IPS-18a (cell line): ENCODE measurements around the gene BIRC7.
"Not testable (repeated sequence)": the region's sequence is repeated elsewhere in the genome, so short reads cannot be mapped to it uniquely, and the experiment has no call there.

Experiments
- H3K27ac ChIP-seq: one replicate; pipeline ENCODE4 v1.5.1; 2013; ENCODE audit warnings: low read length
- H3K27me3 ChIP-seq: one replicate; pipeline ENCODE4 v1.6.1; 2013; ENCODE audit warnings: mild to moderate bottlenecking, low read length; ENCODE audit not compliant: control insufficient read depth, insufficient read depth
- H3K36me3 ChIP-seq: one replicate; pipeline ENCODE4 v1.6.1; 2013; ENCODE audit warnings: low read depth, low read length; ENCODE audit not compliant: control insufficient read depth
- H3K4me1 ChIP-seq: one replicate; pipeline ENCODE4 v1.6.1; 2013; ENCODE audit warnings: low read depth, low read length; ENCODE audit not compliant: control insufficient read depth
- H3K4me3 ChIP-seq: one replicate; pipeline ENCODE4 v1.5.1; 2013; ENCODE audit warnings: low read length
- H3K9ac ChIP-seq: one replicate; pipeline ENCODE4 v1.6.1; 2013; ENCODE audit warnings: mild to moderate bottlenecking, low read length, moderate library complexity
- H3K9me3 ChIP-seq: one replicate; pipeline ENCODE4 v1.6.1; 2013; ENCODE audit warnings: low read depth, low read length; ENCODE audit not compliant: control insufficient read depth

The BIRC7 gene

DNA sequence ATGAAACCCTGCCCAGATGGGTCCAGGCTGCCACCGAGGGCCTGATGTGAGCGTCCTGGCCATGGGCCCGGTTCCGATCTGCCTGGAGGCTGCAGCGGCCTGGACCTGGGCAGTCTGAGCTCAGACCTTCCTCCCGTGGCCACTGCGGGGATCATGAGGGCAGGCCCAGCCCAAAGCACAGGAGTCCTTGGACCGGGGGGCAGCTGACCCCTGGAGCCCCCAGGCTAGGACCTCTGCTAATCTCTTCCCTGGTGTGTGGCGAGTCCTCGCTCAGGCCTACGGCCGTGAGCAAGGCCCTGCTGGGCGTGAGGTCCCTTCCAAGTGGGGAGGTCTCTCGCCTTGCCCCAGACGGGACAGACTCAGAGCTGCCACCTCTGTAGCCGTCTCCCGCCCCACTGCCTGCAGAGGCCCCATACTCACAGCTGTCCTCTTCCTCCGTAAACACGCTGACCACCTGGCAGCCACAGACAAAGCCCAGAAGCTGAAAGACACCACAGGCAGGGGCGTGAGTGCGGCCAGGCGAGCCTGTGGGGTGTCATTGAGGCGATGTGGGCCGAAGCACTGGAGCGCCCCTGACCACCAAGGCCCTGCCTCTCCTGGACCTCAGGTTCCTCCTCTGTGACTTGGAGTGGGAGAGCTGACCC is 8.0 kb downstream of the BIRC7 start:
- Histone ChIP-seq H3K27me3 (peaks cover 4% of the 10 kb centered on the region), H3K4me3 (no peak overlapping the region), H3K4me1 (peaks cover 8% of the 10 kb centered on the region), H3K9me3 (no peaks in the 10 kb centered on the region), H3K27ac (no peak overlapping the region), H3K9ac (no peak overlapping the region), H3K36me3 (no peaks in the 10 kb centered on the region)

DNA sequence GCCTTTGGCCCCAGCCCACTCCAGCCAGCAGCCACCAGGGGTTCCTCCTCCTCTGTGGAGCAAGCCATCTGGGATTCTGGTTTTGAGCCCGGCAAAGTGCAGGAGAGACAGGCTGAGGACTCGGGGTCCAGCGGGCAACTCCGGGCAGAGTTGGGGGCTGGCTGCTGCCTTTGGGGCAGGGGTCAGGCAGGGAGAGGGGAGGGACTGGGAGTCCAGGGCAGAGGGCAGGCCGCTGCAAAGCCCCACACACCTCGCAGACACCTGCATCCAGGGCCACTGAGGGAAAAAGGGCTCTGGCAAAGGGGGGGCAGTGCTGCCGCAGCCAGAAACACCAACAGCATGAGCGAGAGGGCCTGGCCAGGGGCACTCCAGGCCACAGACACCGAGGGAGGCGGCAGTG is 8.8 kb downstream of the BIRC7 start:
- H3K27me3 ChIP-seq = peaks cover 4% of the 10 kb centered on the region
- no peak overlapping the region for H3K4me3 ChIP-seq
- peaks cover 8% of the 10 kb centered on the region for H3K4me1 ChIP-seq
- H3K27ac ChIP-seq = no peak overlapping the region
- H3K9ac ChIP-seq = no peak overlapping the region
- no peaks in the 10 kb centered on the region for H3K36me3 ChIP-seq
- H3K9me3 ChIP-seq = no peaks in the 10 kb centered on the region

DNA sequence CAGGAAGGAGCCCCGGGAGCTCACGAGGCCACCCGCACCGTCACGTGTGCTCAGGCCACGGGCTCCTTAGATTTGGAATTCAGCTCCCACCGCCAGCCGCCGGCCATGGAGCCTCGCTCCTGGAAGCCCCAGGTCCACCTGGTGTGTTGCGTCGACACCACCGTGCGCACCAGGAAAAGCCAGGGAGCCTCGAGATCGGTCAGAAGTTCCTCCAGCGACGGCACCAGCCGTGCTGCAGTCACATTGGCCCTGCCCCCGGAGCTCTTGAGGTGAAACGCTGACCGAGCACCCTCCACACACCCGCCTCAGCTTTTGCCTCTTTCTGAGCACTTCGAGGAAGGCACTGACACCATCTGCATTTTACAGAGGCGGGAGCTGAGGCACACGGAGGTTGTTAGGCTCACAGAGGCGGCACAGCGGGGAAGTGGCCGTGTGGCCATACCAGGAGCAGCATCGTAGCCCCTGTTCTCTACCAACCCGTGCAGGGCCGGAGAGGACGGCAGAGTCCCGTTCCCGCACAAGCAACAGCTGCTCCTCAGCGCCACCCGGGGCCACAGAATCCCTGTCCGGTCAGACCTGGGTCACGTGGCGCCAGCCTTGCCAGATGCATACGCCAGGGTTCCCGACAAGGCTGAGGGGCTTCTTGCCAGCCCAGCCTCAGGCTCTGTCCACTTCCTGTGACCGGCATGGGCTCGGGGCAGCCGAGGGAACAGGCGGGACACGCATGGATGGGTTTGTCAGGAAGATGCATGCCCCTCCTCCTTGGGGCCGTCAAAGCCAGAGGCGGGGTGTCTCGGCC is 11.0 kb downstream of the BIRC7 start:
- no peak overlapping the region for H3K27ac ChIP-seq

DNA sequence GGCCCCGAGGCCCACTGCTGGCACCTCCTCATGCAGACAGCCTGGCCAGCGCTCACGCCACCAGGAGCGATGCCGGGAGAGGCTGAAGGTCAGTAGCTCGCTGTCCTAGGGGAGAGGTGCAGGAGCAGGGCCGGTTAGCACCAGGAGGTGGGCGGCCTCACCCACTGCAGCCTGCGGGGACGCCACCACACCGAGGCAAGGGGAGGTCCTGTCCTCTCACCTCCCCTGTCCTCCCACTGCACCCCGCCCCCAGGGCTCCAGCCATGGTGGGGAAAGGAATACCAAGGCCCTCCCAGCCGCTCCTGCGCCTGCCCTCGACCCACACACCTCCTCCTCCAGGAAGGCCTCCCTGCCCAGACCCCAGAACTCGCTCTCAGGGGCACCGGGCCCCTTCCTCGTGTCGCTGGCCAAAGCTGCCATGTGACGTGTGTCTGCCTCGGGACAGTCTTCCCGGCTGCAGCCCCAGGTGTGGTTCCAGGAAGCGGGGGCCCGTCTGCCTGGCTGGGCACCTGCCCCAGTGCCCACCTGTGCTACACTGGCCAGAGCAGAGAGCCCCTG is 12.0 kb downstream of the BIRC7 start:
- Histone ChIP-seq H3K9me3 (no peaks in the 10 kb centered on the region), H3K4me1 (peaks cover 8% of the 10 kb centered on the region), H3K4me3 (no peak overlapping the region), H3K27me3 (peaks cover 14% of the 10 kb centered on the region), H3K36me3 (no peaks in the 10 kb centered on the region), H3K27ac (no peak overlapping the region), H3K9ac (no peak overlapping the region)

More for the DNA sequence above, 11.0 kb downstream of the BIRC7 start:
- H3K4me1 ChIP-seq = peaks cover 8% of the 10 kb centered on the region
- H3K4me3 ChIP-seq = no peak overlapping the region
- H3K9ac ChIP-seq = no peak overlapping the region
- H3K9me3 ChIP-seq = no peaks in the 10 kb centered on the region
- H3K27me3 ChIP-seq = peaks cover 4% of the 10 kb centered on the region
- no peaks in the 10 kb centered on the region for H3K36me3 ChIP-seq

DNA sequence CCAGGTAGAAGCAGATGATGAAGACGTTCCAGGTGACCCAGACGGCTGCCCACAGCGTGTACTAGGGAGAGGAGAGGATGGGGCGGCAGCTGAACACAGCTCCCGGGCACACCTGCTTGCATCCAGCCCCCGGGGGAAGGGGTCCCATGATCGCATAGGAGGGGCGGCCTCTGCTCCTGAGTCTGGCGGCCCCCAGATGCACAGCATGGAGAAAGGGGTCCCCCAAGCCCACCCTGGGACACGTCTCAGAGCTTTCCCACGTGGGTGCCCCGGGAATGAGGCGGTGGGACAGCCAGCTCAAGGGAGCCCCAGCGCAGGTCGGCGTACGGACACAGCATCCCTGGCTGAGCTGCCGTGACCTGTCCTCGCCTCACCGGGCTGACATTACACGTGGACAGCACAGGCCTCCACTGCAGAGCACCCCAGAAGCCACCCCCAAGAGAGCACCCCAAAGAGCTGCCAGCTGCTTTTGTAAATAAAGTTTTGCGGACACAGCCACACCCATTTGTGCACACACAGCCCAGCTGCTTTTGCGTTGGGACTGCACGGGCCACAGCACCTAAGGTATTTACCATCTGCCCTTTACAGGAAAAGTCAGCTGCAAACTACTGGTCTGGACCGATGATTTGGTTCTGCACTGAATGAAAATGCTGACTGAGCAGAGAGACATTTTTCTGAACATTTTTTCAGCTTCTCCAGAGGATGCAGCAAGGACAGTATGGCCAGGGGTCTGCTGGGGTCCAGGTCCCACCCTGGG is 13.3 kb downstream of the BIRC7 start:
- H3K4me3 ChIP-seq = no peak overlapping the region
- no peak overlapping the region for H3K27ac ChIP-seq
- peaks cover 12% of the 10 kb centered on the region for H3K4me1 ChIP-seq
- peaks cover 22% of the 10 kb centered on the region for H3K27me3 ChIP-seq
- no peaks in the 10 kb centered on the region for H3K36me3 ChIP-seq
- H3K9me3 ChIP-seq = no peaks in the 10 kb centered on the region
- no peak overlapping the region for H3K9ac ChIP-seq

DNA sequence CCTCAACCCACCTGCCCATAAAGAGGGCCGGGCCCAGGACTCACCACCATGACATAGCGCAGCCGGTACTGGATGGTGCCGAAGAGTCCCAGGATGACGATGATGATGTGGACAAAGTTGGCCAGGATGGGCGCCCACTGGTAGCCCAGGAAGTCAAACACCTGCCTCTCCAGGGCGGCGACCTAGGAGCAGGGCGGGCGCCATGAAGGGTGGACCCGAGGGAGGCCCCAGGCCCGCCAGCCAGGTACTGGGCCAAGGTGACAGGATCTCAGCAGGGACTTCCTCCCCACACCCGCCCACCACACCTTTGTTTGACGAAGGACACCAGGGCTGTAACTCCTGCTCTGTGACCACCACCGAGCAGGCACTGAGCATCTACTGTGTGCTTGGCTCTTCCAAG is 14.2 kb downstream of the BIRC7 start:
- H3K27ac ChIP-seq = no peak overlapping the region
- no peak overlapping the region for H3K9ac ChIP-seq
- peaks cover 15% of the 10 kb centered on the region for H3K4me1 ChIP-seq
- no peaks in the 10 kb centered on the region for H3K36me3 ChIP-seq
- peaks cover 26% of the 10 kb centered on the region for H3K27me3 ChIP-seq
- H3K4me3 ChIP-seq = no peak overlapping the region
- H3K9me3 ChIP-seq = no peaks in the 10 kb centered on the region

DNA sequence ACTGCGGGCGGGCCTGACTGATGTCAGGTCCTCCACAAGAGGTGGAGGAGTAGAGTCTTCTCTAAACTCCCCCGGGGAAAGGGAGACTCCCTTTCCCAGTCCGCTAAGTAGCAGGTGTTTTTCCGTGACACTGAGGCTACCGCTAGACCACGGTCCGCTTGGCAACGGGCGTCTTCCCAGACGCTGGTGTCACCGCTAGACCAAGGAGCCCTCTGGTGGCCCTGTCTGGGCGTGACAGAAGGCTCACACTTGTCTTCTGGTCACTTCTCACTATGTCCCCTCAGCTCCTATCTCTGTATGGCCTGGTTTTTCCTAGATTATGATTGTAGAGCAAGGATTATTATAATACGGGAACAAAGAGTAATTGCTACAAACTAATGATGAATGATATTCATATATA is 15.6 kb downstream of the BIRC7 start:
- H3K27me3 ChIP-seq = peaks cover 40% of the 10 kb centered on the region
- not testable (repeated sequence) for H3K36me3 ChIP-seq, H3K9me3 ChIP-seq, H3K27ac ChIP-seq, H3K9ac ChIP-seq, H3K4me3 ChIP-seq
- peaks cover 21% of the 10 kb centered on the region for H3K4me1 ChIP-seq

DNA sequence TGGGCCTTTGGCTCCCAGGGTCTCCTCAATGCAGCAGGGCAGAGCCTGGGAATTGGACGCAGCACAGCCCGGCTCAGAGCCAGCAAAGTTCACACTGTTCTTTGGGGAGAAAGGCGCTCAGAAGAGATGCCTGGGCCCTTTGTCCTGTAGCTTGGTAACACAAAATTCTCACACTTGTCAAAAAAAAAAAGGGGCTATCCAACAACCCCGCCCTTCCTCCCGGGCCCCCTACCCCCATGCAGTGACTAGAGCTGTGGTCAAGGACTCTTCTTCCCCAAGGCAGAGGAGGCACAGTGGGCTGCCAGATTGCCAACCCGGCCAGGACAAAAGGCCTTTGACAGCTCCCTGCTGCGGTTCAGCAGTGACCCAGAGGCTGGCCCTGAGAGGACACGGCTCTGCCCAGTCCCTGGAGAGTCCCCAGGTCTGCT is 16.6 kb downstream of the BIRC7 start:
- no peak overlapping the region for H3K9ac ChIP-seq

DNA sequence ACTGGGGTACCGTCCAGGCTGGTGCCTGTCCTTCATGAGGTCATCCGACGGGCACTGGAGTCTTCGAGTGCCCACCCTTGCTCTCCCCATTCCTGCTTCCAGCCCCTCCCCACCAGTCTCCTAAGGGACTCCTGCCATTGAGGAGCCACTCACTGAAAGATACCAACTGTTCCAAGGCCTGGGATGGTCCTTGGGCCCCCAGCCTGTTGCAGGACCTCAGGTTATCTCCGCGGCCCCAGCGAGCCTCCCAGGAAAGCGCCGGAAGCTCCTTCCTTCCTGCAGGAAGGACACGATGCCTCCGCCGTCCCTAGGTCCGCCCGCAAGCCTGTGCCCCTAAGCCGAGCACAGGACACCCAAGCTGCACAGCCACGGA is 17.3 kb downstream of the BIRC7 start:
- Histone ChIP-seq H3K27ac (no peak overlapping the region), H3K36me3 (no peaks in the 10 kb centered on the region), H3K27me3 (peaks cover 39% of the 10 kb centered on the region), H3K4me1 (peaks cover 16% of the 10 kb centered on the region), H3K4me3 (peak overlapping the region; percentile 53), H3K9ac (no peak overlapping the region), H3K9me3 (no peaks in the 10 kb centered on the region)

More for the DNA sequence above, 16.6 kb downstream of the BIRC7 start:
- no peaks in the 10 kb centered on the region for H3K9me3 ChIP-seq
- no peak overlapping the region for H3K27ac ChIP-seq
- no peaks in the 10 kb centered on the region for H3K36me3 ChIP-seq
- H3K4me1 ChIP-seq = peaks cover 16% of the 10 kb centered on the region
- H3K27me3 ChIP-seq = peaks cover 39% of the 10 kb centered on the region
- no peak overlapping the region for H3K4me3 ChIP-seq

DNA sequence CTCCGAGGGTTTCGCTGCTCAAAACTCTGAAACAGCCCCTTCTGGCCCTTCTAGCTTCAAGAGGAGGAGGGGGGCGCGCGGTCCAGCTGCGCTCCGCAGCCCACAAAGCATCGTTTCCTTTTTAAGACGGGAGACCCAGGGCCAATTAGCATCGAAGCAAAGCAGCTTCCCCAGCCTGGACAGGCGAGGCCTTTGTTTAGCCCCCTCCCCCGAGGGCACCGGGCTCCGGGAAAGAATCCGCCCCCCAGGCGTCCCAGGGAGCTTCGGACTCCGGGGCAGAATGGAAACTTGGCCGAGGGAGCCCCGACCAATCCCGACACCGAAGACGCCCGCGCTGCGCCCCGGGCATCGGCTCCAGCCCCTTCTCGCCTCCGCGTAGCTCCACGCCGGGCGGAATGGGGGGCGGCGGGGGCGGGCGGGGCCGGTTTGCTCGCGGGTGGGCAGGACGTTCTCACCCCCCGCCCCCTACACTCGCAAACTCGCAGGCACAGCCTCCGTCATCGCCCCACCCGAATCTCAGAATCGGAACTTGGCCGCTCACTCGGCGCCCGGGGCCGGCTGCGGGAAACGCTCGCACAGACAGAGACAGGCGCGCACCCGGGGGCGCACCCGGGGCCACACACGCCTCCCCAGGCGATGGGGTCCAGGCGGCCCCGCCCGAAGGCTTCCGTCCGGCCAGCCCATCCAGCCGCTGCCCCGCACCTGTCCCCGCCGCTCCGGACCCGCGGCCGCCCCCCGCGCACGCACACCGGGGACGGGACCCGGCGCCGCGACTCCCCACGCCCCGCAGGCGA is 17.9 kb downstream of the BIRC7 start:
- Histone ChIP-seq H3K4me1 (peaks cover 13% of the 10 kb centered on the region), H3K27me3 (peaks cover 39% of the 10 kb centered on the region), H3K9me3 (no peaks in the 10 kb centered on the region), H3K36me3 (no peaks in the 10 kb centered on the region), H3K4me3 (peak overlapping the region; percentile 53), H3K9ac (no peak overlapping the region), H3K27ac (no peak overlapping the region)

DNA sequence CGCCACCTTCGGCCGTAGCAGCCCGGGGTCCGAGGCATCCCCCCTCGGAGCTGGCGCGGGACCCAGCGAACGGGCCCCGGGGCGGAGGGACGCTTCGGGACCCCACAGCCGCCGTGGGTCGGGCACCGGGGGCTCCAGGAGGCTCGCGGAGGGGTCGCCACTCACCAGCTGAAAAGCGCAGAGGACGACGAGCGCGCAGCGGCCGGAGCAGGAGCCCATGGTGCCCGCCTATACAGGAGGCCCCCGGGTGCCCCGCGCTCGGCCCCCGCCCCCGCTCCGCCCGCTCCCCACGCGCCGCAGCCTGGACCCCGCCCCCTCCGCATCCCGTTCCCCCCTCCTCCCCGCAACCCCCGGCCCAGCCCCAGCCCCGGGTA is 18.5 kb downstream of the BIRC7 start, which contains the start of gene NKAIN4:
NKAIN4 (minus strand) TSS at position 232 of the 374 bp plus-strand sequence; CDS start at position 219, 13 bp downstream.
- H3K9me3 ChIP-seq = no peaks in the 10 kb centered on the region
- no peak within 1 kb of the TSS for H3K27ac ChIP-seq
- H3K4me1 ChIP-seq = peaks cover 13% of the 10 kb centered on the region
- peak within 1 kb of the TSS; percentile 53 for H3K4me3 ChIP-seq
- no peaks in the 10 kb centered on the region for H3K36me3 ChIP-seq
- H3K27me3 ChIP-seq = peaks cover 39% of the 10 kb centered on the region
- H3K9ac ChIP-seq = no peak within 1 kb of the TSS
